Peyer's patch (tissue), 4 donors: ENCODE data around the gene SPG7.

ENCODE experiments used
- POLR2A ChIP-seq, 2 donors: fragments of 450-650 bp; IDR thresholded peaks; one replicate each; pipeline ENCODE4 v1.5.1; 2017; ENCODE audit warnings: antibody characterized with exemption in 2 of 2, mild to moderate bottlenecking in 2 of 2, moderate library complexity in 2 of 2
- TF ChIP-seq, protein P1 (sequence below), 6 experiments: fragments of 450-650 bp in 4 of 6; fragments of 200-600 bp in 2 of 6; sonication (generic) in 1 of 6; IDR thresholded peaks; one replicate each; pipeline ENCODE4 v1.5.1; 2017 to 2019; ENCODE audit warnings: antibody characterized with exemption in 6 of 6, mild to moderate bottlenecking in 3 of 6, moderate library complexity in 1 of 6

- no peak for TF ChIP-seq POLR2A (IDR thresholded peaks at IDR 0.05)
- TF ChIP-seq, protein P1, sequence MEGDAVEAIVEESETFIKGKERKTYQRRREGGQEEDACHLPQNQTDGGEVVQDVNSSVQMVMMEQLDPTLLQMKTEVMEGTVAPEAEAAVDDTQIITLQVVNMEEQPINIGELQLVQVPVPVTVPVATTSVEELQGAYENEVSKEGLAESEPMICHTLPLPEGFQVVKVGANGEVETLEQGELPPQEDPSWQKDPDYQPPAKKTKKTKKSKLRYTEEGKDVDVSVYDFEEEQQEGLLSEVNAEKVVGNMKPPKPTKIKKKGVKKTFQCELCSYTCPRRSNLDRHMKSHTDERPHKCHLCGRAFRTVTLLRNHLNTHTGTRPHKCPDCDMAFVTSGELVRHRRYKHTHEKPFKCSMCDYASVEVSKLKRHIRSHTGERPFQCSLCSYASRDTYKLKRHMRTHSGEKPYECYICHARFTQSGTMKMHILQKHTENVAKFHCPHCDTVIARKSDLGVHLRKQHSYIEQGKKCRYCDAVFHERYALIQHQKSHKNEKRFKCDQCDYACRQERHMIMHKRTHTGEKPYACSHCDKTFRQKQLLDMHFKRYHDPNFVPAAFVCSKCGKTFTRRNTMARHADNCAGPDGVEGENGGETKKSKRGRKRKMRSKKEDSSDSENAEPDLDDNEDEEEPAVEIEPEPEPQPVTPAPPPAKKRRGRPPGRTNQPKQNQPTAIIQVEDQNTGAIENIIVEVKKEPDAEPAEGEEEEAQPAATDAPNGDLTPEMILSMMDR (IDR thresholded peaks at IDR 0.05): no peak
Measured at GRCh38 chr16:89523680-89524344, 15.6 kb downstream of the SPG7 start.
